HG02943 (cell line): ENCODE data around the gene TUBG1.
"Not testable (repeated sequence)": the region's sequence is repeated elsewhere in the genome, so short reads cannot be mapped to it uniquely, and the experiment has no call there.

Experiments used
- ATAC-seq: cut with Tn5 transposase; IDR thresholded peaks from one replicate; pipeline ENCODE4 v1.9.1; 2021; ENCODE audit warnings: mild to moderate bottlenecking, low read depth, moderate library complexity; ENCODE audit not compliant: unreplicated experiment

The TUBG1 gene

GRCh38 chr17:42578282-42578869, 31.1 kb upstream of the TUBG1 start:
- peak; percentile 56 for ATAC-seq

- no peak for ATAC-seq
Observed at GRCh38 chr17:42579794-42580551, 29.5 kb upstream of the TUBG1 start.

- ATAC-seq, result no peak
Observed at GRCh38 chr17:42581744-42582270, 27.7 kb upstream of the TUBG1 start.

GRCh38 chr17:42584880-42585279, 24.6 kb upstream of the TUBG1 start:
- no peak for ATAC-seq

- no peak for ATAC-seq
Observed at GRCh38 chr17:42585353-42585752, 24.1 kb upstream of the TUBG1 start.

DNA sequence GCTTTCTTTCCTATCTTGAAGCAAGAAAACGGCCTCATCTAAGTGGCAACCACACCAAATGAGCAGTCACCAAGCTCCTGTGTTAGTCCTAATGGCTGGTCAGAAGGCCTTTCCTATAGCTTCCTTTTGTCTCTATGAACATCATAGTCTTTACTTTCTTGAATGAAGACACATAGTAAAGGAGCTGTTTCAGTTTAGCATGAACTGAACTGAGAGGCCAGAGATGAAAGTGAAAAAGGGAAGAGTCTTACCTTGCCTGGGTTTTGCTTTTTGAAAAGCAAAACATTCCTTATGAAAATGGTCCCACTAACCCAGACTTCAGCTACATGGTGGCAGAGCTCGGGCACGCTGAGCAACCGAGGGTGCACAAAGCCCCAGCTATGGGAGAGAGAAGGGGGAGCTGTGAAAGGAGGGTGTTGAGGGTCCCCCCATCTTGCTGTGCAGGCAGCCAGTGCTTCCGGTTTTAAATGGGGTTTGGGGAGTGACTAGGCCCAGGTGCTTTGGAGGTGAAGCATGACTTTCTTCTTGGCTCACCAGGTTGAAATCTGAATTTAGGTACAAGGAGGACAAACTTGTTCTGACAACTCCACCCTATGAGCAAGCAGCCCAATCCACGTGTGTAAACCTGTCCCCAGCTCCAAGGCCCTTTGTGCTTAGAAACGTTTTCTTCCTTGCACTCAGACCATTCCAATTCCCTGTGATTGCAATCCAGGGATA, 22.8 kb upstream of the TUBG1 start:
- ATAC-seq, result no peak

- ATAC-seq, result no peak
Observed at GRCh38 chr17:42590886-42591285, 18.6 kb upstream of the TUBG1 start.

- no peak for ATAC-seq
Observed at GRCh38 chr17:42591411-42591810, 18.1 kb upstream of the TUBG1 start.

DNA sequence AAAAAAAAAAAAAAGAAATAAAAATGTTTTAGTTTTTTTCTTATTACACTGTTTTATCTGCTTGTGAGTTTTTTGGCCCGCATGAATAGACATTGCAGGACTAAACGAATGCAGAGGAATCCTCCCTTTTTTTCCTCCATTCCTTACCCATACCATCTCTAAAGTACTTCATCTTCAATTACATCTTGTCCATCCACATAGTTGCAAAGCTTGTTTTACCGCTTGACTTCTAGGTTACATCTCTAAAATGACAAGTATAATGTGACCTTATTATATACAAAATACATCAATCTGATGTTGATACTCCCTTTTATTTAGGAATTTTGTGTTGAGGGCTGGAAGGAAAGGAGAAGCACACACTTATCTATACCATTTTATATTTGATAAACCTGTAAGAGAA, 13.1 kb upstream of the TUBG1 start:
- no peak for ATAC-seq

- ATAC-seq, result no peak
Observed at GRCh38 chr17:42598905-42599304, 10.6 kb upstream of the TUBG1 start.

DNA sequence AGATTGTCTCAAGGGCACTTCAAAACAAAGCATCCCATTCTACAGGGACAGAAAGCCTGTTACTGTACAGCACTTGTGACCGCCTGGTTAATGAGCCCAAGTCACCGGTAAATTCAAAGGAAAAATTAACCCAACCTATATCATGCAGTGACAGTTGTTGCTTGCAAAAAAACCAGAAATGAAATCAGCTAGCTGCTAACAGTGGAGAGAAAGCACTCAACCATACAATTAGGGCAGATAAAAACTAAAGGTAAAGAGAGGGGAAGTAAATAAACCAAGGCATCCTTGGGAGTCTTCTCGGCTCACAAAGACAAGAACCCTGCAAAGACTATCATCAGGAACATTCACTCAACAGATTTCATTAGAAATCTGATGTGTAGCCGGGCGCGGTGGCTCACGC, 6.2 kb upstream of the TUBG1 start:
- no peak for ATAC-seq

DNA sequence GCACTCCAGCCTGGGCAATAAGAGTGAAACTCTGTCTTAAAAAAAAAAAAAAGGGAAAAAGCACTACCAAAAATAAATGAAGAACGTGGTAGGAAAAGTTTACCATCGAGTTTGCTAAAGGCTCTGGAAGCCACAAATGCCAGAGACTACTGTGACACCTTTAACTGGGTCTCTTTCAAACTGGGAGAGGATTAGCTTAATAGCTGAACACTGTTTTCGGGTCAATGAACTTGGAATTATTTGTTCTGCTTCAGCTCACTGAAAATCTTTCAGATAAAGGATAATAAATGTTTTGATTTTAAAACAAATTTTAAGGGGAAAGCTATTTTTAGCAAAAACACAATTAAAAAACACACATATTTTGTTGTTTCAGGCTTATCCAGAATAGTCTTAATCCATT, 1.7 kb upstream of the TUBG1 start:
- no peak for ATAC-seq

DNA sequence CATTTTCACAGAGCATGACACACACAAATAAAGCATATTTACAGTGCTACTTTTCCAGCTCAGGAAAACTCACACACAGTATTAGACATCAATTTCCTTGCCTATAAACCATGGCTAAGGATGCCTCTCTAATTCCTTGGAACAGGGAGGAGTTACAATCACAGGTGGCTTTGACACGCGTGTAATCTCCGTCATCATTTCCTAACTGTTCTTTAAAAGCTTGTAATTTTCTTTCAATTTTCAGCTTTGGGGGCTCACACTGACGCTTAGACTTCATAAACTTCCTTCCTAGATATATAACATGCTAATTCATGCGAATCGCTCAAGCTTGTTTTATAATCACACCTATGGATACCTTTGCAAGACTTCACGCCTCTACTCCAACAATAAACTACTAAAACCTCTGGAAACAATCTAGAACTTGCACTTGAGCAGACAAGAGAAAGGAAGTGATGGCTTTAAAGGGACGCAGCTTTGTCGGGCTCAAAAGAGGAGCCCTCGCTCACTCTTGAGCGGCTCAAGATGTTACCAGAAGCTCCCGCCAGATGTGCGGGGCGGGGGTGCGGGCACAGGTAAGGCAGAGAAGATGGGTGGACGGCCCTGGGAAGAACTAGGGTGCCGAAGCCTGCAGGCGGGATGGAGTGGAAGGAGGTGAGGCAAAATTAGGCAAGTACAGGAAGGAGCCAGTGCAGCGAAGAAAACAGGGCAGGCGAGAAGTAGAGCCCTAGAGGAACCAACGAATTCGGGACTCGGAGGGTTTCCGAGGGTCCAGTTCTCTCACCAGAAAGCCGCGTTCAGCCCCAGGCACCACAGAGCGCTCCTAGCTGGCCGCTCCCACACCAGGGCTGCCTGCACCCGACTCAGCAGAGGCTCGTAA, 940 bp upstream of the TUBG1 start:
- peak; percentile 30 for ATAC-seq

GRCh38 chr17:42609814-42610801, 625 bp downstream of the TUBG1 start:
- ATAC-seq, result not testable (repeated sequence)

DNA sequence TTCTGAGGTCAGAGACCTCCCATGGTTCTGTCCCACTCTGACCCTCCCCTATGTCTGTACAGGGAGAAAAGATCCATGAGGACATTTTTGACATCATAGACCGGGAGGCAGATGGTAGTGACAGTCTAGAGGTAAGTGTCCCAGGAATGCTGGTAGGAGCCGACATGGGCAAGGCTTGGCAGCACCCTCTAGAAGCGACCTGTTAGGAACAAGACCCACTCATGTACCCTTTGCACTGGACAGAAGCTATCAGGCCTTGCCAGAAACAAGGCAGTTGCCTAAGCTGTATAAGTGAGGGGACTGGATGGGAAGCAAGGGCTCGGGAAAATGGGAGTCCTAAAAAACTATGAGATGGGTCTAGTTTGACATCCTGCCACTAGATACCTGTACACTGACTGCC, 2.5 kb downstream of the TUBG1 start:
- ATAC-seq, result no peak

GRCh38 chr17:42613699-42614295, 4.3 kb downstream of the TUBG1 start:
- no peak for ATAC-seq

DNA sequence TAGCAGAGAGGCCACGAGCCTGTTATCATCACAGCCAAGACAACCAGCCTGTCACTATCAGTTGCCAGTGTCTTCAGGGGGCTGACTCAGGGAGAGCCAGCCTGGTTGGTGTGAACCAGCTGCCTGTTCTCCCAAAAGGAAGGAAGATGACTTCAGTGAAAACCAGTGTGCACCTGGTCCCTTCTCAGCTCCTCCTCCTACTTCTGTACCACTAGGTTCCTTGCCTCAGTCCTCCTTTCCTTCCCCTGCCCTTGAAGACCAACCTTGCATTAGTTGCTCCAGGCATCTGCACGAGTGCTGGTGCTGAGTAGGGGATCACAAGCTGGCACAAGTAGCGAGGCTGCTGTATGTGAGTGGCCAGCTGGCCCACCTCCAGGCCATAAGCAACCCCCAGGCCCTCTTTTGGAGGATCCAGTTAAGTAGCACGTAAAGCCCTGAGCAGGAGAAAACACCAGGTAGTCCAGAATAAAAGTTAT, 8.5 kb downstream of the TUBG1 start:
- peak; percentile 29 for ATAC-seq

GRCh38 chr17:42618442-42619150, 9.1 kb downstream of the TUBG1 start:
- peak; percentile 70 for ATAC-seq
